Neutrophil (primary cell): ENCODE results near the gene LRRC23.

Source experiments
- H3K27ac ChIP-seq: fragments of 200-600 bp; sonication (generic); 2 replicates; pipeline ENCODE4 v1.5.1; 2016; ENCODE audit warnings: mild to moderate bottlenecking, moderate library complexity
- H3K27me3 ChIP-seq: fragments of 200-600 bp; sonication (generic); 2 replicates; pipeline ENCODE4 v1.6.0; 2016; ENCODE audit warnings: mild to moderate bottlenecking
- H3K36me3 ChIP-seq: fragments of 200-600 bp; sonication (generic); 2 replicates; pipeline ENCODE4 v1.5.1; 2017
- H3K4me1 ChIP-seq, 2 experiments: fragments of 200-600 bp in 1 of 2; sonication (generic) in 1 of 2; 1 replicate in 1 of 2; 2 replicates in 1 of 2; pipeline versions ENCODE4 v1.5.1 to v1.6.1; 2013 to 2016; ENCODE audit warnings: low read depth in 1 of 2, low read length in 1 of 2, mild to moderate bottlenecking in 1 of 2, moderate library complexity in 1 of 2; ENCODE audit not compliant: control insufficient read depth in 1 of 2, insufficient read depth in 1 of 2
- H3K4me3 ChIP-seq, 2 experiments: fragments of 200-600 bp in 1 of 2; sonication (generic) in 1 of 2; 1 replicate in 1 of 2; 2 replicates in 1 of 2; pipeline ENCODE4 v1.5.1; 2013 to 2016; ENCODE audit warnings: low read depth in 1 of 2, low read length in 1 of 2, mild to moderate bottlenecking in 1 of 2, moderate library complexity in 1 of 2
- H3K9me3 ChIP-seq: fragments of 200-600 bp; sonication (generic); 2 replicates; pipeline ENCODE4 v1.5.1; 2016
- CTCF ChIP-seq: fragments of 200-600 bp; sonication (generic); IDR thresholded peaks from 2 replicates; pipeline ENCODE4 v1.5.1; 2016; ENCODE audit warnings: antibody characterized with exemption

LRRC23 gene

GRCh38 chr12:6916426-6917200 is 12.0 kb downstream of the LRRC23 start:
- Histone ChIP-seq H3K27ac (no peak overlapping the region), H3K36me3 (no peaks in the 10 kb centered on the region), H3K9me3 (no peaks in the 10 kb centered on the region), H3K27me3 (peaks cover 91% of the 10 kb centered on the region), H3K4me1 (peaks cover 7 to 13% of the 10 kb centered on the region in 2 experiments), H3K4me3 (no peak overlapping the region)
- TF ChIP-seq CTCF, result no peak

- H3K36me3 ChIP-seq, result no peaks in the 10 kb centered on the region
These were observed 13.0 kb downstream of the LRRC23 start for GRCh38 chr12:6917491-6918231.

GRCh38 chr12:6919588-6919987 is 15.0 kb downstream of the LRRC23 start:
- TF ChIP-seq CTCF, result no peak
- Histone ChIP-seq H3K4me1 (peaks cover 17 to 24% of the 10 kb centered on the region in 2 experiments), H3K9me3 (no peaks in the 10 kb centered on the region), H3K4me3 (no peak overlapping the region), H3K27me3 (peaks cover 84% of the 10 kb centered on the region), H3K27ac (no peak overlapping the region), H3K36me3 (no peaks in the 10 kb centered on the region)

More at GRCh38 chr12:6917491-6918231, 13.0 kb downstream of the LRRC23 start:
- H3K27me3 ChIP-seq, result peaks cover 91% of the 10 kb centered on the region
- no peak overlapping the region for H3K27ac ChIP-seq
- peaks cover 10 to 19% of the 10 kb centered on the region in 2 experiments for H3K4me1 ChIP-seq
- no peaks in the 10 kb centered on the region for H3K9me3 ChIP-seq
- TF ChIP-seq CTCF, result no peak
- H3K4me3 ChIP-seq, result no peak overlapping the region

- Histone ChIP-seq H3K9me3 (no peaks in the 10 kb centered on the region), H3K4me1 (peaks cover 14 to 20% of the 10 kb centered on the region in 2 experiments), H3K36me3 (no peaks in the 10 kb centered on the region), H3K27me3 (peaks cover 83% of the 10 kb centered on the region), H3K27ac (no peak overlapping the region), H3K4me3 (no peak overlapping the region)
- no peak for TF ChIP-seq CTCF
These were observed 16.9 kb downstream of the LRRC23 start for GRCh38 chr12:6921539-6921938.

- Histone ChIP-seq H3K36me3 (no peaks in the 10 kb centered on the region), H3K27ac (no peak overlapping the region)
- TF ChIP-seq CTCF, result no peak
These were observed 17.6 kb downstream of the LRRC23 start for GRCh38 chr12:6921996-6922946.

More at GRCh38 chr12:6921996-6922946, 17.6 kb downstream of the LRRC23 start:
- H3K4me1 ChIP-seq, result peaks cover 16 to 22% of the 10 kb centered on the region in 2 experiments
- no peaks in the 10 kb centered on the region for H3K9me3 ChIP-seq
- peaks cover 83% of the 10 kb centered on the region for H3K27me3 ChIP-seq
- H3K4me3 ChIP-seq, result no peak overlapping the region
